ENCODE measurements around the gene XAGE1B.
"Not testable (repeated sequence)": the region's sequence is repeated elsewhere in the genome, so short reads cannot be mapped to it uniquely, and the experiment has no call there.

- not testable (repeated sequence) for TF ChIP-seq ZBTB33 (CRISPR knock-in tag; IDR thresholded peaks at IDR 0.05); ATF4 (CRISPR knock-in tag; IDR thresholded peaks at IDR 0.05); DNMT3B (CRISPR knock-in tag; conservative IDR thresholded peaks at IDR 0.05); GTF2F1 (IDR thresholded peaks at IDR 0.05; ENCODE audit: low read length); RFX5 (IDR thresholded peaks at IDR 0.05; ENCODE audit: low read depth, low read length); RXRA (CRISPR knock-in tag; IDR thresholded peaks at IDR 0.05); EHMT2 (IDR thresholded peaks at IDR 0.05; ENCODE audit: borderline replicate concordance, low read depth, low read length); ZNF232 (CRISPR knock-in tag; IDR thresholded peaks at IDR 0.05; ENCODE audit: borderline replicate concordance)
Measured at GRCh38 chrX:52516987-52517325, at the start of gene XAGE1B.
